Activated naive CD8-positive, alpha-beta T cell treated with anti-CD3 and anti-CD28 coated beads for 36 hours (primary cell): Measurements from ENCODE around the gene UROS. TPM values are rescaled to one million over a fixed set of nuclear protein-coding genes. Genes with fewer than 3 reads are reported as not detected.

Experiments
- DNase-seq: peaks from one replicate; pipeline ENCODE4 v3.0.0; 2021
- H3K27ac Mint-ChIP-seq: one replicate; pipeline ENCODE4 v1.8.0; 2022; ENCODE audit warnings: mild to moderate bottlenecking, moderate library complexity, mixed read lengths
- H3K27me3 Mint-ChIP-seq: one replicate; pipeline ENCODE4 v1.8.0; 2022; ENCODE audit warnings: mild to moderate bottlenecking, mixed read lengths
- H3K36me3 Mint-ChIP-seq: one replicate; pipeline ENCODE4 v1.8.0; 2021; ENCODE audit warnings: mild to moderate bottlenecking, mixed read lengths
- H3K4me1 Mint-ChIP-seq: one replicate; pipeline ENCODE4 v1.8.0; 2021; ENCODE audit warnings: mixed read lengths
- H3K4me3 Mint-ChIP-seq: one replicate; pipeline ENCODE4 v1.8.0; 2022; ENCODE audit warnings: mild to moderate bottlenecking, moderate library complexity, mixed read lengths
- H3K9me3 Mint-ChIP-seq: one replicate; pipeline ENCODE4 v1.8.0; 2022; ENCODE audit warnings: mixed read lengths
- total RNA-seq, 2 experiments: library from RNA; stranded (reverse); gene quantifications; one replicate each; pipeline ENCODE4 v1.2.3, GENCODE V29; 2021

UROS gene
- total RNA-seq, 2 experiments from 2014 or later = 48.4 to 50.1 TPM

DNA sequence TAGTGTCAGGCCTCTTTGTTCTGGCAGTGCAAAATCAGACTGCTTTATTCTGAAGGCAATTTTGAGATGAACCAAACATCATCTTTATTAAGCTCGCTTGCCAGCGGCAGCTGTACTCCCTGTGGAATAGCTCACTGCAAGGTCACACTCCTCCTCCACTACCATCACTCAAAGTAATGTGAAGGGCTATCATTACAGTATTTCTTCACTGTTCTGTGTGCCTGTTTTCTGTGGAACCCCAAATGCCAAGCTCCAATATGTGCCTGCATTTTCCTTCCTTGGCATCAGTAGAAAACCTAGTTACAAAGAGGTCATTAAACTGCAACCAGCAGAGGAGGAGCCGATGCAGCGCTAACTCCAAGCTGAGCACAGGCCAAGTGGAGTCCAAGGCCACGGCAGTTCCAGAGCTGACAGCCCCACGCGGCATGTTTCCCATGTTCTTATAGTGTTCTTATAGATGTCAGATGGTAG, 21.7 kb upstream of the UROS start:
- Mint-ChIP-seq H3K27ac (no peak overlapping the region), H3K36me3 (peaks cover 7% of the 10 kb centered on the region), H3K9me3 (no peaks in the 10 kb centered on the region), H3K27me3 (no peaks in the 10 kb centered on the region), H3K4me1 (no peaks in the 10 kb centered on the region), H3K4me3 (no peak overlapping the region)
- no peak for DNase-seq

GRCh38 chr10:125843603-125844329, 20.7 kb upstream of the UROS start:
- H3K9me3 Mint-ChIP-seq = no peaks in the 10 kb centered on the region

GRCh38 chr10:125840955-125841354, 17.9 kb upstream of the UROS start:
- no peak overlapping the region for H3K27ac Mint-ChIP-seq
- no peak for DNase-seq
- H3K4me1 Mint-ChIP-seq = no peaks in the 10 kb centered on the region
- H3K4me3 Mint-ChIP-seq = no peak overlapping the region
- H3K9me3 Mint-ChIP-seq = no peaks in the 10 kb centered on the region
- peaks cover 18% of the 10 kb centered on the region for H3K36me3 Mint-ChIP-seq
- H3K27me3 Mint-ChIP-seq = no peaks in the 10 kb centered on the region

More at GRCh38 chr10:125843603-125844329, 20.7 kb upstream of the UROS start:
- Mint-ChIP-seq H3K36me3 (peaks cover 10% of the 10 kb centered on the region), H3K27me3 (no peaks in the 10 kb centered on the region), H3K4me3 (no peak overlapping the region), H3K4me1 (no peaks in the 10 kb centered on the region), H3K27ac (no peak overlapping the region)
- DNase-seq = no peak

- Mint-ChIP-seq H3K9me3 (no peaks in the 10 kb centered on the region), H3K27me3 (no peaks in the 10 kb centered on the region), H3K27ac (no peak overlapping the region), H3K4me1 (no peaks in the 10 kb centered on the region), H3K4me3 (no peak overlapping the region), H3K36me3 (peaks cover 20% of the 10 kb centered on the region)
- DNase-seq = no peak
Measured at GRCh38 chr10:125840406-125840805, 17.3 kb upstream of the UROS start.

- Mint-ChIP-seq H3K4me1 (no peaks in the 10 kb centered on the region), H3K27ac (peak overlapping the region; percentile 2), H3K9me3 (no peaks in the 10 kb centered on the region), H3K27me3 (no peaks in the 10 kb centered on the region), H3K4me3 (no peak overlapping the region), H3K36me3 (peaks cover 24% of the 10 kb centered on the region)
- no peak for DNase-seq
Measured at GRCh38 chr10:125838802-125839575, 15.9 kb upstream of the UROS start.

DNA sequence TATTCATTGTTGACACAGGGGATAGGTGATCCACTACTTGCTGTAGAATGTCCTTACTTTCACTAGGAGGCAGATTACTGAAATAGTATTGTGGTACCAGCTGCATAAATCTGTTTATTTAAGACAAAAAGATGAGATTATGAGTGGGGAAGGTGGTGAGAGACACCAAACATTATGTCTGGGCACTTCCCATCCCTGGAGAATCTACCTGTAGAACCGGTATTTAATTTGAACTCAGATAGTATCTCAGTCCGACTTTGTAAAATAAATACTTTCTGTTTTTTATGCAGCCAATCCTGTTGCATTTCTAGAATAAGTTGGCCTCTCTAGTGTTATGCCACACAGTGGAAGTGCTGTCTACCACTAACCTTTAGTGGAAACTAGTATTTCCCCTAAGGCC, 13.7 kb upstream of the UROS start:
- H3K9me3 Mint-ChIP-seq = no peaks in the 10 kb centered on the region
- peaks cover 27% of the 10 kb centered on the region for H3K36me3 Mint-ChIP-seq
- H3K27me3 Mint-ChIP-seq = no peaks in the 10 kb centered on the region
- no peaks in the 10 kb centered on the region for H3K4me1 Mint-ChIP-seq
- no peak for DNase-seq
- peak overlapping the region; percentile 58 for H3K27ac Mint-ChIP-seq
- H3K4me3 Mint-ChIP-seq = no peak overlapping the region

DNA sequence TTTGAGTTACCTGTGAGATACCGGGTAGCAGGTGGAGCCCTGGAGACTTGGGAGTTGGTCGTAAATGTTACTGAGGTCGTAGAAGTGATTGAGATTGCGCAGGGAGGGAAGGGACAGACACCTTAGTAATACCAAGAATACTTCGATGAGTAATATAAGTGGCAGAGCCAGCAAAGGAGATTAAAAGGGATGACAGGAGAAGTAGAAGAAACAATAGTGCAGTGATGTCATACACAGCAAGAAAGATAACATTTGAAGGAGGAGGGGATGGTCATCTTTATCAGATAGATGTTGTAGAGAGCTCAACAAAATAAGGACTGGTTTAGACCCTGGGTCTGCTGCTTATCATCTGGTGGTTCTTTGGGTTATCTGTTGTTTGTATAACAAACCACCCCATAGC, 5.3 kb upstream of the UROS start:
- no peaks in the 10 kb centered on the region for H3K9me3 Mint-ChIP-seq
- no peaks in the 10 kb centered on the region for H3K27me3 Mint-ChIP-seq
- peaks cover 23% of the 10 kb centered on the region for H3K36me3 Mint-ChIP-seq
- H3K4me1 Mint-ChIP-seq = peaks cover 24% of the 10 kb centered on the region
- H3K27ac Mint-ChIP-seq = peak overlapping the region; percentile 39
- DNase-seq = no peak
- no peak overlapping the region for H3K4me3 Mint-ChIP-seq

DNA sequence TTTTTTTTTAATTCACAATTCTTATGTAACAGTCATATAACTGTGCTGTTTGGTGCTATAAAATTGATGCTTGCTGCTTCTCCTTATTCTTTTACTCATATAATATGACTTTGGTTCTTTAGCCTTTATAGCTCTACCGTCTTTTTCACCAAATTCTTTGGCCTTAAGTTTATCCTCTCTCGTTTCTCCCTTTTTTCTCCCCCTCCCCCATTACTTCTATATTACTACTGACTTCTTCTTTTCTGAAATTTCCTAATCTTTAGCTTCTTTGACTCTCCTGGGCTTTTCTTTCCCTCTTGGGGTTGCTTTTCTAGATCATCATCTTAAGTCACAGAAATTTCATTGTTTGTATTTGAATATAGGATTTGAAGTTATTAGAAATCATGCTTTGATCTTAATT, 4.1 kb upstream of the UROS start:
- H3K4me3 Mint-ChIP-seq = no peak overlapping the region
- H3K36me3 Mint-ChIP-seq = peaks cover 21% of the 10 kb centered on the region
- H3K27me3 Mint-ChIP-seq = no peaks in the 10 kb centered on the region
- H3K4me1 Mint-ChIP-seq = peaks cover 26% of the 10 kb centered on the region
- H3K27ac Mint-ChIP-seq = no peak overlapping the region
- H3K9me3 Mint-ChIP-seq = no peaks in the 10 kb centered on the region
- no peak for DNase-seq

DNA sequence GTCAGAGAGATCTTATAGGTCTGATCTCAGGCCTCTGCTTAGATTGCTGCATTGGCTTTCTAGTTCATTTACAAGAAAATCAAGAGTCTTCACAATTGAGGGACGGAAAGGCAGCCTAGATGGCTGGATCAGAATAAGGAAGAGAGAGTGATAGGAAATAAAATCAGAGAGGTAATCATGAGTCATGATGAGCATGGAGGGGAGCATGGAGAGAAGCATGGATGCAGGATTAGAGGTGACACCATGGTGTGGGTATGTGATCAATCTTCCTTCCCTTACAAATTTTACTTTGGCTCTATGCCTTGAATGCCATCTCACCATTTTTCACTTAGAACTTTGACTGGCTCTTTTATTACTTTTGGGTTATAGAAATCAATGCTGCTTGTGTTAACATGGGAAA, 1.7 kb upstream of the UROS start:
- Mint-ChIP-seq H3K27ac (no peak overlapping the region), H3K36me3 (peaks cover 27% of the 10 kb centered on the region), H3K27me3 (no peaks in the 10 kb centered on the region), H3K4me3 (no peak overlapping the region), H3K9me3 (no peaks in the 10 kb centered on the region), H3K4me1 (peaks cover 40% of the 10 kb centered on the region)
- no peak for DNase-seq

- Mint-ChIP-seq H3K9me3 (no peaks in the 10 kb centered on the region), H3K27me3 (no peaks in the 10 kb centered on the region), H3K4me3 (no peak overlapping the region), H3K36me3 (peaks cover 21% of the 10 kb centered on the region), H3K4me1 (peaks cover 32% of the 10 kb centered on the region), H3K27ac (no peak overlapping the region)
- DNase-seq = no peak
Measured at GRCh38 chr10:125823663-125824251, 699 bp upstream of the UROS start.

- Mint-ChIP-seq H3K4me3 (no peak overlapping the region), H3K27me3 (no peaks in the 10 kb centered on the region), H3K36me3 (peaks cover 9% of the 10 kb centered on the region), H3K9me3 (no peaks in the 10 kb centered on the region), H3K4me1 (peaks cover 25% of the 10 kb centered on the region), H3K27ac (no peak overlapping the region)
- DNase-seq = no peak
Measured at GRCh38 chr10:125820701-125821100, 2.4 kb downstream of the UROS start.

- Mint-ChIP-seq H3K9me3 (no peaks in the 10 kb centered on the region), H3K36me3 (peaks cover 13% of the 10 kb centered on the region), H3K4me1 (peaks cover 25% of the 10 kb centered on the region), H3K4me3 (no peak overlapping the region), H3K27ac (no peak overlapping the region), H3K27me3 (no peaks in the 10 kb centered on the region)
- no peak for DNase-seq
Measured at GRCh38 chr10:125817337-125817946, 5.6 kb downstream of the UROS start.

- Mint-ChIP-seq H3K36me3 (peaks cover 9% of the 10 kb centered on the region), H3K4me1 (peaks cover 17% of the 10 kb centered on the region), H3K9me3 (no peaks in the 10 kb centered on the region), H3K27ac (no peak overlapping the region), H3K27me3 (no peaks in the 10 kb centered on the region), H3K4me3 (no peak overlapping the region)
- DNase-seq = no peak
Measured at GRCh38 chr10:125816548-125816947, 6.5 kb downstream of the UROS start.

- no peaks in the 10 kb centered on the region for H3K27me3 Mint-ChIP-seq
- H3K4me3 Mint-ChIP-seq = no peak overlapping the region
- no peak for DNase-seq
- peaks cover 8% of the 10 kb centered on the region for H3K36me3 Mint-ChIP-seq
- H3K27ac Mint-ChIP-seq = no peak overlapping the region
- peaks cover 10% of the 10 kb centered on the region for H3K4me1 Mint-ChIP-seq
- H3K9me3 Mint-ChIP-seq = no peaks in the 10 kb centered on the region
Measured at GRCh38 chr10:125815764-125816163, 7.3 kb downstream of the UROS start.

DNA sequence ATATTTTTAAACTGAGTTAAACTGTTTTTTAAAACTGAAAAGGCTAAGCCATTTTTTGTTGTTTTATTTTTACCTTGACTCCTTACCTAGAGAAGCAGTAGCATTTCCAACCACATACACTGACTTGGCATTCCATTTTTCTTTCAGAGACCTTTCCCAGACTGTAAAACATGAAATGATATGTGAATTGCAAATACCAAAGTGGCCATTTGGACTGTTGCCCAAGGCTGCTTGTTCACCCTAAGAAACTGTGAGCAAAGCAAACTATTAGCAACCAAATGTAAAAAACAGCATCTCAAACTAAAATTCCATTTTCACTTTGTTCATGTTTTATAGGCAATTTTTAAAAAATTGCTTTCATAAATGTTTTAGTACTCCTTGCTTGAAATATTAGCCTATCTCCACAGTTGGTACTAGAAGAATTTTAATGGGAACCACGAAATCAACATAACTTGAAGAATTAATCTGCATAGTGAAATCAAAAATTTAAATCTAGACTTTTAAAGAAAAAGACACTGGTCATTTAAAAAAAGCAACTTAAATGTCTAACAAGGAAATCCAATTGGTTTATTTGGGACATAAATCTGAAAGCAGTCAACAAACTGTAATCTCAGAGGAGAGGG, 10.8 kb downstream of the UROS start:
- Mint-ChIP-seq H3K9me3 (no peaks in the 10 kb centered on the region), H3K4me1 (peaks cover 2% of the 10 kb centered on the region), H3K4me3 (no peak overlapping the region), H3K27ac (no peak overlapping the region), H3K27me3 (no peaks in the 10 kb centered on the region), H3K36me3 (peaks cover 18% of the 10 kb centered on the region)
- no peak for DNase-seq
